UCSD-AML1 (cell line): ENCODE results near the gene ASTN1.

Experiments
- DNase-seq: peaks from one replicate; lab custom pipeline; 2025; ENCODE audit not compliant: unreplicated experiment; lab: John Stamatoyannopoulos, UW

The ASTN1 gene

DNA sequence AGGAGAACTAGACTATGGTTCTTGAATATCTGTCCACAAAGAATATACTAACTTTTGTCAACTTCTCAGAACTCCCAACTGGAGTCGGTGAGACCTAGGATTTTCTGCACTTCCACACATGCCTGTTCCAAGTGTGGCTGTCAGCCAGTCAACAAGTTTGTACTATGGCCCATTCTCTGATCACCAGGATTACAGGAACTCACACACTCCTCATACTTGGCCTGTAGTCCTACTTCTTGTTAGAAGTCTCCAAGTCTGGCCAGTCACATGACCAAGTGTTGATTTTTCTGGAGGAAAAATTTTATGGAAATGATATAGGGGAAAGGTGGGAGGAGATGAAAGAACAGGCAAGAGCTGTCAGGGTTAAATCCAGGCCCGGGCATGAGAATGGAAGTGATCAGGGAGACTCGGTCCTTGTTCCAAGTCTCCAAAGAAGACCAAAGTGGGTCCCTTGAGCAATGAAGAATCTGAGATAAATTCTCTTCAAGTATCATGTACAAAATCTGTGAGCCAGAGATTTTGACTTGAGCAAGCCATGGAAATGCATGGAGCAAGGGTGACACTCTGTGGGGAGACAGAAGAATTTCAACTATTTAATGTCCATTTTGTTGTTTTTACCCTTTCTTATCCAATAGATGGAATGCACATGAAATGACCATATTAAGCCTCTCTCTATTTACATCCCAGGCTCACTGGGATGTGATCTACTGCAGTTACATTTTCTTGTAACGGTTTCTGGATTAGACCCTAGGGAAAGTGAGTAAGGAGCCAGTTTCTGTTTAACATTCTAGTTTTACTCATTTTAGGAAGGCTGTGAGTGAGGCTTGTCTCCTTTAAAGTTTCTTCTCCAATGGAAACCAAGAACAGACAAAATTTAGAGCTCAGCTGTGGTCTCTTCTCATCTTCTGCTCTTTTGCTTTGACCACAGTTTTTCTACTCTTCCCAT is 320.9 kb downstream of the ASTN1 start:
- DNase-seq: no peak

GRCh38 chr1:176841238-176841637 is 323.3 kb downstream of the ASTN1 start:
- DNase-seq: no peak

GRCh38 chr1:176839216-176839615 is 325.3 kb downstream of the ASTN1 start:
- no peak for DNase-seq

GRCh38 chr1:176838276-176838995 is 326.1 kb downstream of the ASTN1 start:
- no peak for DNase-seq

- no peak for DNase-seq
Measured at GRCh38 chr1:176837708-176838107, 326.8 kb downstream of the ASTN1 start.

DNA sequence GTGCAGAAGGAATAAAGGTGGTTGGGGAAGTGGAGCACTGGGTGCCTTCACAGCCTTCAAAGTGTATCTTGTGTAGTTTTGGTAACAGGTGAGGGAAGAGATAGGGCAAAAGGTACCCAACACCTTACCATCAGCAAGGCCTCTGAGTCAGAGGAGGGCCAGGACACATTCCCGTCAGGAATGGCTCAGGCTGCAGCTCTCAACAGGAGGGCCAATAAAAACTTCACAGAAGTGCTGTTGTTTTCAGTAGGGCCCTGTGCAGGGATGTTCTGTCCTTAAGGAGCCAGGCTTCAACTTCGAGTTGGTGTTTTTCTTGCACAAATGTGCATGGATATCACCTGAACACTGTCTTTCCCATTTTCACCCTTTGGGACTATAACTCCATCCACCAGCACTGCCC is 333.4 kb downstream of the ASTN1 start:
- DNase-seq: no peak

DNA sequence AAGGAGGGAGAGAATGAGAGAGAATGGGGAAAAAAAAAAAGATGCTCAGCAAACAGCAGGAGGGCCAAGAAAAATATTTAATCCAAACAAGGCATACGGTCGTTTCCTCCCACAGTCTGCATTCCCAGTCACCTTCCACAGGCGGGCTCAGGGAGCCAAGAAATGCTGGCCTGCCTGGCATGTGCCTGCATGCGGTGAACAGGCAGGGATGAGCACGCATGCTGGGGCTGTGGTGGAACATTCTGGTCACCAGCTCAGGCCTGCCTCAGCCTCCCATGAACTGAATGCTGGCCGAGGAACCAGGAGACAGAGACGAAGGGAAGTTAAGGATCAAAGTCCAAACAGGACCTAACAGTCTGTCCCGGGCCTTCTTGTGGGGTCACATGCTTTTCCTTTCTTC is 335.3 kb downstream of the ASTN1 start:
- DNase-seq: no peak

- DNase-seq: no peak
Measured at GRCh38 chr1:176826265-176826664, 338.2 kb downstream of the ASTN1 start.

DNA sequence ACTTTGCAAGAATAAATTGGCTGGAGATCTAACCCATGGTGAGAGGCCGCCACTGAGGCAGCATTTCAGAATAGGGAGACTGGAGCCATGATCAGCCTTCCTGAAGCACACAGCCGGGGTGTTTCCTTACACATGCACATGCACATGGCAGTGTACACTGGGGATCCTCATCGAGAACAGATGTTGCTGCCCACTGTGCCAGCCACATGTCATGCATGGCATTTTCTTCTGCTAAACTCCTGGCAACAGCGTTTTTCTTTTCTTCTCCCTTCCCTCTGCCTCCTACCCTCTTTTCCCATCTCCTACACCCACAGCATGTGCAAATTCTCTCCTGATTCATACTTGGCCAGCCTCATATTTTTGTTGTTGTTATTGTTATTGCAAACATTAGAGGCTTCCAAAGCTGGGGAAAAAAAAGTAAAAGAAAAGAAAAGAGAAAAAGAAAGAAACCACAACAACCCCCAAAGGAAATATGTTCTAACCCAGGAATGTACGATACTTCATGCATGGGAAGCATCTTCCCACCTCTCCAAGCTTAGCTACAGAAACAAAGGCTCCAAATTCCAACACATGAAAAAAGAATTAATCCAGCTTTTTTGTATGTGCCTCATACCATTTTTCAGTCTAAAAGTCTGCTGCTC is 344.0 kb downstream of the ASTN1 start:
- no peak for DNase-seq

GRCh38 chr1:176816232-176816631 is 348.3 kb downstream of the ASTN1 start:
- DNase-seq: no peak

GRCh38 chr1:176815621-176816020 is 348.9 kb downstream of the ASTN1 start:
- no peak for DNase-seq

DNA sequence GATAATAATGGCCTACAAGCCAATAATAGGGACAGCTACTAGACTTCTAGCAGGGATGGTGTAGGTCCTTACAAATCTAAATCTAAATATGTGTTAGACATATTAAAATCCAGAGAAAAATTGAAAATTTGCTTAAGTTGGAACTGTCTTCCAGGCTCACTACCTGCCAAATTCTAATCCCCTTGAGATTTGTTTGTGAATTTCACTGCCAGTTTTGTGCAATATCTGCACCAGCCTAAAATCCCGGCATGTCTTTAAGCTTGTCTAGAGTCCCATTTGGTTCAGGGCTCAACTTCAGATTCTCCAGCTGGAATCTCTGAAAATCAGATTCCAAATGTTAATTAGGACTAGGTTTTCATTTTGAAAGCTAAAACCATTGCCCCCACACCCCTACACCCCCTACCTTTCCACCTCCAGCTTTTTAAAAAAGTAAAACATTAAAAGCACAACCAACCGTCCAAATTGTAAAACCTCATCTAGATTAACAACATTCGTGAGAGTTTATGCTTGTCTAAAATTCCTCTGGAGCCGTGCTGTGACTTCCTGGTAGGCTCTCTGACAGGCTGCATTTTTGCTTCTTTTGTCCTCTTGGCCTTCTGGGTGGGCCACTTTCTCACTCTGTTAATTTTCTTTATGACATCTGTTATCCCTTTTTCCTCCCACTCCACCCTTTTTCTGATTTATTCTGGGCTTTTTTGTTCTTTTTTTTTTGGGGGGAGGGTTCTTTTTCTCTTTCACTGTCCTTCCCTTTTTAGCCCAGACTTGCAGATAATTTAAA is 352.8 kb downstream of the ASTN1 start:
- no peak for DNase-seq

DNA sequence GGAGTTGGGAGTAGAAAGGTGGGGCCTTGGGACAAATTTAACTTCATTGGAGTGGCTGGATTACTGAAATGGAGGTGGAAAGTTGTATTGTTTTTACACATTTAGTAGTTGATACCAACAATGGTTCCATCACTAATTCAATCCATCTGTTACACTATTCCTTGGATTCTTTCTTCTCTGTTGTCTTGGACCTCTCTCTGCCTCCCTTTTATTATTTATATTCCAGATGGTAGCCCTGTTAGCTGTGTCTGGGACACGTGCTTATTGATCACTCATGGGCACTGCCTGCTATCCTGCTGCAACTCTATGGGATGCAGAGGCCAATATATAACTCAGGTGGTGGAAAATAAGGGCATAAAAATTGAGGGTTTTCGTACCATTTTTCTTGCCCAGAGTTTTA is 355.2 kb downstream of the ASTN1 start:
- DNase-seq: no peak
